NT2/D1 (cell line): ENCODE measurements around the gene SLC1A1.

Experiments used
- SUZ12 ChIP-seq: IDR thresholded peaks from 2 replicates; pipeline ENCODE4 v1.6.1; 2011; ENCODE audit not compliant: insufficient read length, insufficient read depth; ENCODE audit errors: extremely low read depth
- YY1 ChIP-seq: IDR thresholded peaks from 2 replicates; pipeline ENCODE4 v1.6.1; 2011; ENCODE audit not compliant: insufficient read length, insufficient read depth
- ZNF274 ChIP-seq: IDR thresholded peaks from 2 replicates; pipeline ENCODE4 v1.6.1; 2011; ENCODE audit warnings: mild to moderate bottlenecking, low read depth, low read length

DNA sequence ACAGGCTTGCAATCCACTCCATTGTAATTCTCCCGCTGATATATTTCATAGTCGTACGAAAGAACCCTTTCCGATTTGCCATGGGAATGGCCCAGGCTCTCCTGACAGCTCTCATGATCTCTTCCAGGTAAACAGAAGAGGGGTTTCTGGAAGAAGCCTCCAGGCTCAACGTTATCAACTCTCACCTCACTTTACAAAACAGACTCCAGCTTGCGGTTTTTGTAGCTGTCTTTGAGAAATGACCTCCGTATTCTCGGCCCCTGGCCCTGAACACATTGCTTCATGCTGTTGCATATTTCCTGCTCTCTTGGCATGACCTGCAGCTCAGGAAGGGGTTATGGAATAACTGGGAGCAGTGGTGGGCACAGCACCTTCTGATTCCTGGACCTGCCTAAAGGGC is 85.7 kb downstream of the SLC1A1 start:
- TF ChIP-seq YY1 (no peak), ZNF274 (no peak), SUZ12 (no peak)
